HEK293T (cell line): Measurements from ENCODE around the gene NAMPT.
"Not testable (repeated sequence)": the region's sequence is repeated elsewhere in the genome, so short reads cannot be mapped to it uniquely, and the experiment has no call there.

Experiments
- CTCF ChIA-PET: fragments of 350-600 bp; formaldehyde crosslinking; extraction: SDS; loops from one replicate; lab custom pipeline; 2021; ENCODE audit warnings: antibody characterized with exemption, inconsistent platforms; lab: Yijun Ruan, JAX
- POLR2A ChIA-PET: fragments of 350-600 bp; formaldehyde crosslinking; extraction: SDS; loops from one replicate; lab custom pipeline; 2020; ENCODE audit warnings: antibody characterized with exemption, inconsistent platforms; lab: Yijun Ruan, JAX
- DNase-seq: peaks from one replicate; pipeline ENCODE4 v3.0.0; 2012; ENCODE audit warnings: mixed read lengths; ENCODE audit errors: extremely low spot score
- ARNT ChIP-seq: fragments of 450-650 bp; IDR thresholded peaks from 2 replicates; pipeline ENCODE4 v1.6.1; 2017; ENCODE audit warnings: mild to moderate bottlenecking
- BHLHE40 ChIP-seq: fragments of 450-650 bp; IDR thresholded peaks from 2 replicates; pipeline ENCODE4 v1.6.1; 2016; ENCODE audit warnings: mild to moderate bottlenecking, moderate library complexity, borderline replicate concordance
- CTBP1 ChIP-seq: fragments of 450-650 bp; IDR thresholded peaks from 2 replicates; pipeline ENCODE4 v1.6.1; 2016; ENCODE audit warnings: borderline replicate concordance
- ELF4 ChIP-seq: fragments of 450-650 bp; IDR thresholded peaks from 2 replicates; pipeline ENCODE4 v1.6.1; 2017; ENCODE audit warnings: antibody characterized with exemption
- FOXA1 ChIP-seq: fragments of 450-650 bp; IDR thresholded peaks from 2 replicates; pipeline ENCODE4 v1.6.1; 2016; ENCODE audit warnings: mild to moderate bottlenecking
- FOXK2 ChIP-seq: fragments of 450-650 bp; IDR thresholded peaks from 2 replicates; pipeline ENCODE4 v1.6.1; 2016; ENCODE audit warnings: mild to moderate bottlenecking
- FOXM1 ChIP-seq: fragments of 450-650 bp; IDR thresholded peaks from 2 replicates; pipeline ENCODE4 v1.6.1; 2017; ENCODE audit warnings: mild to moderate bottlenecking, borderline replicate concordance
- HDGF ChIP-seq: fragments of 450-650 bp; IDR thresholded peaks from 2 replicates; pipeline ENCODE4 v1.6.1; 2017; ENCODE audit warnings: antibody characterized with exemption, borderline replicate concordance
- L3MBTL2 ChIP-seq: fragments of 450-650 bp; conservative IDR thresholded peaks from 2 replicates; pipeline ENCODE4 v1.6.1; 2016; ENCODE audit warnings: mild to moderate bottlenecking
- LEF1 ChIP-seq: fragments of 450-650 bp; IDR thresholded peaks from 2 replicates; pipeline ENCODE4 v1.6.1; 2017; ENCODE audit warnings: mild to moderate bottlenecking, borderline replicate concordance
- NFRKB ChIP-seq: fragments of 450-650 bp; IDR thresholded peaks from 2 replicates; pipeline ENCODE4 v1.6.1; 2016; ENCODE audit warnings: mild to moderate bottlenecking, moderate library complexity
- PKNOX1 ChIP-seq: fragments of 450-650 bp; IDR thresholded peaks from 2 replicates; pipeline ENCODE4 v1.6.1; 2016
- SP1 ChIP-seq: fragments of 450-650 bp; IDR thresholded peaks from 2 replicates; pipeline ENCODE4 v1.6.1; 2017
- SUZ12 ChIP-seq: fragments of 450-650 bp; IDR thresholded peaks from 2 replicates; pipeline ENCODE4 v1.6.1; 2016; ENCODE audit warnings: mild to moderate bottlenecking
- TARDBP ChIP-seq: fragments of 450-650 bp; IDR thresholded peaks from 2 replicates; pipeline ENCODE4 v1.6.1; 2016
- ZNF384 ChIP-seq: fragments of 450-650 bp; IDR thresholded peaks from 2 replicates; pipeline ENCODE4 v1.6.1; 2016

The NAMPT gene

GRCh38 chr7:106215868-106216516 is 68.8 kb downstream of the NAMPT start:
- ChIA-PET POLR2A (no interaction called here), CTCF (interaction anchor here (1.3 kb wide), 1 partner anchor 39 kb away, joined by 3 read pairs; no protein-coding TSS in a partner anchor)
- DNase-seq: no peak
- TF ChIP-seq HDGF (no peak), FOXA1 (no peak), ARNT (no peak), BHLHE40 (no peak), FOXM1 (no peak), CTBP1 (no peak), SP1 (no peak), L3MBTL2 (no peak), NFRKB (no peak), FOXK2 (no peak), PKNOX1 (no peak), TARDBP (no peak), ZNF384 (no peak), LEF1 (no peak), ELF4 (no peak), SUZ12 (no peak)

- DNase-seq, POLR2A ChIA-PET, CTCF ChIA-PET: not testable (repeated sequence)
These were observed 75.8 kb downstream of the NAMPT start for GRCh38 chr7:106208944-106209343.

- CTCF ChIA-PET: no interaction called here
- no peak for TF ChIP-seq FOXM1
- TF ChIP-seq L3MBTL2: no peak
- no peak for TF ChIP-seq FOXA1
- no peak for TF ChIP-seq PKNOX1
- no peak for TF ChIP-seq BHLHE40
- TF ChIP-seq ZNF384: no peak
- TF ChIP-seq SP1: no peak
- TF ChIP-seq HDGF: no peak
- no peak for TF ChIP-seq LEF1
- TF ChIP-seq FOXK2: no peak
- TF ChIP-seq ARNT: no peak
- no peak for TF ChIP-seq TARDBP
- TF ChIP-seq CTBP1: no peak
- no peak for TF ChIP-seq NFRKB
- TF ChIP-seq SUZ12: no peak
- no peak for TF ChIP-seq ELF4
These were observed 77.8 kb downstream of the NAMPT start for GRCh38 chr7:106206826-106207541.

GRCh38 chr7:106205621-106206222 is 79.1 kb downstream of the NAMPT start:
- TF ChIP-seq NFRKB (no peak), ARNT (no peak), ELF4 (no peak), SP1 (no peak), FOXK2 (no peak), CTBP1 (no peak), FOXM1 (no peak), L3MBTL2 (no peak), TARDBP (no peak), LEF1 (no peak), PKNOX1 (no peak), FOXA1 (no peak), HDGF (no peak), BHLHE40 (no peak), SUZ12 (no peak), ZNF384 (no peak)
- CTCF ChIA-PET: no interaction called here
- POLR2A ChIA-PET: no interaction called here
- no peak for DNase-seq

More at GRCh38 chr7:106206826-106207541, 77.8 kb downstream of the NAMPT start:
- POLR2A ChIA-PET: no interaction called here
- no peak for DNase-seq

GRCh38 chr7:106203473-106203872 is 81.3 kb downstream of the NAMPT start:
- CTCF ChIA-PET: no interaction called here
- POLR2A ChIA-PET: no interaction called here
- DNase-seq: no peak
- TF ChIP-seq FOXA1 (no peak), LEF1 (no peak), L3MBTL2 (no peak), SP1 (no peak), HDGF (no peak), ARNT (no peak), FOXM1 (no peak), SUZ12 (no peak)

GRCh38 chr7:106201164-106201563 is 83.6 kb downstream of the NAMPT start:
- TF ChIP-seq BHLHE40 (no peak), ARNT (no peak), PKNOX1 (no peak), NFRKB (no peak), CTBP1 (no peak), LEF1 (no peak)
- POLR2A ChIA-PET: no interaction called here
- CTCF ChIA-PET: no interaction called here
- no peak for DNase-seq
